ENCODE data around the gene SLCO4A1.

Gene SLCO4A1

GRCh38 chr20:62702895-62703852 is 60.9 kb downstream of the SLCO4A1 start:
- DNase-seq = no peak

DNA sequence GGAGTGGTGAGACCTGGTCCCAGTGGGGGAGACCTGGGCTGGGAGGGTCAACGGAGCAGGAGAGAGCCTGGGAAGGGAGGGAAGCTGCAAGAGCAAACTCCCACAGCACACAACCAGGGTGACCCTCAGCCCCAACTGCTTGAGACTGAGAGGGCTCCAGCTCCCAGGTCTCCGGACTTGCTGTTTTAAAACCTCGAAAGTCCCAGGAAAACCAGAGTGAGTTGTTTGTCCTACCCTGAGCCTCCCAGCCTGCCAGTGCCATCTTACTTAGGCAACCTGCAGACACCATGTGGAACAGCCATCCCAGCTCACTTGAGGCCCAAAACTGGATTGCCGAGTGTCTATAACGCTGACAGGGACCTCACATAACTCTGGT is 61.5 kb downstream of the SLCO4A1 start:
- DNase-seq = no peak

DNA sequence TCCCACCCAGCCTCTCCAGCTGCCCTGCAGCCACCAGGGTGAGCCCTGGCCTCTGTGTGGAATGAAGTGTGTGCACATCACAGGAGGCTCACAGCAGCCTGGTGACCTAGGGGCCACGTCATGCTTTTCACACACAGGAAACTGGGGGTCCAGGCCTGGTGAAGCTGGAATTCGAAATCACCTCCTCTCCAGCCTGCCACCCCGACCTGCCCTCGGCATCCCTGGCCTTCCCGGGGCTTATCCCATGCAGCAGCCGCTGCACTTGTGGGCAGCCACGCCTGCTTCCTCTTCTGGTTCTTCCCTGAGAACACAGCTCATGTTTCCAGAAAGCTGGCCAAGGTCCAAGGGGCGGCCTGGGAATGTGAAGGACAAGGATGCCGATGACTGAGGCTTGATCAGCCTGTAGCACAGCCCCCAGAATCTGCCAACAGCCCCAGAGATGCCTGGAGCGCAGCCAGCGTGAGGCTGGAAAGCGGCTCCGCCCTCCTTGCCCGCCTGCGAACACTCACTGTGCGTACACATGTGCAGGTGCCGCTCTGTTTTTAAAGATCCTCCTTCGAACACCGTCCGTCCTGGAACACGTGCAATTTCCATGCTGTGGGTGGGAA is 62.1 kb downstream of the SLCO4A1 start:
- DNase-seq = no peak

DNA sequence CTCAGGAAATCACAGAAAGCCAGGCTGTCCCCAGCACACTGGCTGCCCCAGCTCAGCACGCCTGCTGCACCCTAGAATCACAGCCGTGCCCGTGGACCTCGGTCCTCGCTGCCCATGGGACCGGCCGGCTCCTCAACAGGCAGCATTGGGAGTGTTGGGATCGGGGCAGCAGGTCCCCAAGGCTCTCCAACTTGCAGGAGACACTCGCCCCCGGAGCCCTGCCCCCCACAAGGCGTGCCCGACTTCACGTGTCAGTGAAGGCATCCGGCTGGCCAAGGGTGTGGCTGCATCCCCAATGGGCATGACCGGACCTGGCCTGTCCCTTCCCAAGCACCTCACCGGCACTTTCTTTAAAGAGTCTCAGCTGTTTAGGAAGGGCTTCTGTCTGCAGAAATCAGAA is 63.3 kb downstream of the SLCO4A1 start:
- DNase-seq = no peak

GRCh38 chr20:62706344-62706743 is 64.0 kb downstream of the SLCO4A1 start:
- no peak for DNase-seq

- DNase-seq = no peak
Observed at GRCh38 chr20:62706857-62707256, 64.6 kb downstream of the SLCO4A1 start.

- no peak for DNase-seq
Observed at GRCh38 chr20:62707276-62707920, 65.1 kb downstream of the SLCO4A1 start.

DNA sequence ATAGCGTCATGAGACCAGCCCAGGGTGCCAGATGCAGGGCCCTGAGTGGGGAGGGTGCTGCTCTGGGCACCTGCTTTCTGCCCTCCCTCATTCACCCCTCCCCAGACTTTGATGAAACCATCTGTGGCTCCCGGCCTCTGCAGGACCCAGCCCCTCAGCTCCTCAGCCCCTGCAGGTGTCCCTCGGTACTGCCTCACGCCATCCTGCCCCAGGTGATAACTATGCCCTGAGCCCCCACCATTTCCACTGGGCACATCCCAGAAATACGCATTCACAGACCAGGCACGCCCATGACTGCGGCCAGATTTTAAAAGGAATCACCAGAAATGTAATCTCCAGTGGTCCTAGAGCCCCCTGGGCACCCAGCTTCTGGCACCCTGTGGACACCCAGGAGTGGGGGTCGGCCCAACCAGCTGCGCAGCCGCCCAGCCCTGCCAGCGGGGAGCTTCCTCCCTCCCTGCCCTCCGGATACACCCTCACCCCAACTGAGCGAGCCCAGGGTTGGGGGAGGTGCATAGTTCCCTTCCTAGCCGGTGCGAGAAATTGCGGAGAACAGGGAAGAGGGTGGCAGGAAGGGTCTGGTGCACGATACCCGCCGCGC is 65.7 kb downstream of the SLCO4A1 start:
- no peak for DNase-seq

DNA sequence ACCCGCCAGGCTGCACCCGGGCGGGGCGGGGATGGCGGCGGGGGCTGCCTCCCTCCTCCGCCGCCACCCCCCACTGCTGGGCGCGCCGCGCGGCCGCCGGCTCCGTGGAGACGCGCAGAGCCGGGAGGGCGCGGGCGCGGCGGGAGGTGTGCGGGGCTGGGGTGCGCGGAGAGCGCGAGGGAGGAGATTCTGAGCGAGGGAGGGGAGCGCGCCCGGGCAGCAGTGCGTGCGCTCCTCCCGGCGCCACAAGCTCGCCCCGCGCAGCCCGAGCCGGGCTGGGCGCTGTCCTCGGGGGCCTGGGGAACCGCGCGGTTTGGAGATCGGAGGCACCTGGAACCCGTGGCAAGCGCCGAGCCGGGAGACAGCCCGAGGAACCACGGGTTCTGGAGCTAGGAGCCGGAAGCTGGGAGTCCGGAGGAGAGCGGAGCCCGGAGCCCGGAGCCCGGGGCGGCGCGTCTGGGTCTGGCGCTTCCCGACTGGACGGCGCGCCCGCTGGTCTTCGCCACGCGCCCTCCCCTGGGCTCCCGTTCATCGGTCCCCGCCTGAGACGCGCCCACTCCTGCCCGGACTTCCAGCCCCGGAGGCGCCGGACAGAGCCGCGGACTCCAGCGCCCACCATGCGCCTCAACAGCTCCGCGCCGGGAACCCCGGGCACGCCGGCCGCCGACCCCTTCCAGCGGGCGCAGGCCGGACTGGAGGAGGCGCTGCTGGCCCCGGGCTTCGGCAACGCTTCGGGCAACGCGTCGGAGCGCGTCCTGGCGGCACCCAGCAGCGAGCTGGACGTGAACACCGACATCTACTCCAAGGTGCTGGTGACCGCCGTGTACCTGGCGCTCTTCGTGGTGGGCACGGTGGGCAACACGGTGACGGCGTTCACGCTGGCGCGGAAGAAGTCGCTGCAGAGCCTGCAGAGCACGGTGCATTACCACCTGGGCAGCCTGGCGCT is 66.6 kb downstream of the SLCO4A1 start, which contains the start of gene NTSR1:
NTSR1 (plus strand) TSS at position 246 of the 946 bp plus-strand sequence; CDS start at position 618, 372 bp downstream.
- no peak for DNase-seq

- DNase-seq = no peak
Observed at GRCh38 chr20:62709537-62709905, 67.2 kb downstream of the SLCO4A1 start.

DNA sequence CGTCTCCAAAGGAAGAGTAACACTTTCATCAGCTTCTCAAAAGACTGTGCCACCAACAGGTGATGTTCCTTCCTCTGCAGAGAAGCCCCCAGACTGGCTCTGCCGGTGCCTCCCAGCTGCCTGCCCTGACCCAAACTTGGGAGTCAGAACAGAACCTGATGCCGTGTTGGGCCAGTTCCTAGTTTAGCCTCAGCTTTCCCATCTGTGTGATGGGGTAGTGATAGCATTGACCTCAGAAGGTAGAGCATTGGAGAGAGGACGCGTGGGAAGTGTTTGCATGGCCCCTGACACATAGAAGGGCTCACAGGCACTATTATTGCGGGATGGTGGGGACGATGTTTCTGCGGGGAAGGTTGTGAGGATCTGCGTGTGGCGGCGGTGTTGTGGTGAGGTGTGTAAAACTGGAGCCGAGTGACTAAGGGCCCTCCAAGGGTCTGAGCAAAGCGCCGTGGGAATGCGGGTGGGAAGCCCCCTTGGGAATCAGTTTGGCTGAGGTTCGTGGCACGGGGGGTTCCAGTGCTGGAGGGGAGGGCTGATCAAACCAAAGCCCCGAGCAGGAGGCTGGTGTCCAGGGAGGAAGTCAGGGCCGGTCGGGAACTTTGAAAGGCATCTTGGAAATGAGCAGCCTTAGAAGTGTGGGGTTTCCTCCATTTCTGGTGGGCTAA is 68.0 kb downstream of the SLCO4A1 start:
- no peak for DNase-seq

GRCh38 chr20:62710886-62711702 is 68.8 kb downstream of the SLCO4A1 start:
- DNase-seq = no peak

- no peak for DNase-seq
Observed at GRCh38 chr20:62711703-62712101, 69.4 kb downstream of the SLCO4A1 start.

DNA sequence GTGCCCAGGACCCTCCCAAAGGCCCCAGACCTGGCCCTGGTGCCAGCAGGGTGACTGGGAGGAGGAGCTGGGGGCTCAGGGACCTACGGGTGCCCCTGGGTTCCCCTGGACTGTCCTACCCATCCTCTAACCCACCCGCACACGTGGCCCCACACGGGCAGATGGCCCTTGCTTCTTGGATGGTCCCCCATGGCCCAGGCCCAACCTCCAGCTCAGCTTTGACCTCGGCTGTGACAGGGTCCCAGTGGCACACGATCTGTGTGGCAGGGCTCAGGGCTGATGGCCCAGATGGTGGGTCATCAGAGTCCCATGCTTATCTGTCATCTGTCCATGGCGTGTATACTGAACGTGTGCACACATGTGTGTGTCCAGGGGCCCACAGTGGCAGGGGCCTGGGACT is 70.3 kb downstream of the SLCO4A1 start:
- no peak for DNase-seq

- no peak for DNase-seq
Observed at GRCh38 chr20:62714006-62714405, 71.7 kb downstream of the SLCO4A1 start.

- DNase-seq = no peak
Observed at GRCh38 chr20:62714799-62715198, 72.5 kb downstream of the SLCO4A1 start.

- no peak for DNase-seq
Observed at GRCh38 chr20:62715201-62715600, 72.9 kb downstream of the SLCO4A1 start.

GRCh38 chr20:62716198-62716940 is 74.1 kb downstream of the SLCO4A1 start:
- peak; percentile 71 for DNase-seq

- no peak for DNase-seq
Observed at GRCh38 chr20:62716941-62717310, 74.6 kb downstream of the SLCO4A1 start.

DNA sequence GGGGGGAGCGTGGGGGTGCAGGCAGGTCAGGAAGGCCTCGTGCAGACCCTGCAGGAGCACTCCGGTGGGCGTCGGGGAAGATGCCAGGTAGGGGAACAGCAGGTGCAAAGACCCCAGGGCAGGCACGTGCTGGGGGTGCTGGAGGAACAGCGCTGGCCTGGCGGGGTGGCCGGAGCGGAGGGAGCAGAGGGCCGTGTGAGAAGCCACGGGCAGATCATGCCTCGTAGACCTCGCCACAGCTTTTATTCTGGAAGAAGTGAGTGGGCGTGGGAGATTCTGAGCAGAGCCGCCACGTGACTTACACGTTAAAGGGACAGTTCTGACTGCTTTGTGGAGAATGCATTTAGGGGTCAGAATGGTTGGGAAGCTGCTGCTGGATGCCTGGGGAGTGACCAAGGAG is 75.6 kb downstream of the SLCO4A1 start:
- DNase-seq = no peak
